Gastroesophageal sphincter (tissue), 3 donors: Measurements from ENCODE around the gene HMGCS1.

Experiments used
- EP300 ChIP-seq: sonication (generic); formaldehyde crosslinking; IDR thresholded peaks from one replicate; pipeline ENCODE4 v1.6.1; 2017; ENCODE audit warnings: antibody characterized with exemption, mild to moderate bottlenecking
- POLR2A ChIP-seq, 2 donors: fragments of 450-650 bp; IDR thresholded peaks; one replicate each; pipeline ENCODE4 v1.6.1; 2017; ENCODE audit warnings: antibody characterized with exemption in 2 of 2, mild to moderate bottlenecking in 2 of 2, moderate library complexity in 1 of 2
- TF ChIP-seq, protein P1 (sequence below), 4 experiments: fragments of 200-600 bp in 2 of 4; fragments of 450-650 bp in 2 of 4; sonication (generic) in 1 of 4; IDR thresholded peaks; one replicate each; pipeline ENCODE4 v1.5.1; 2017 to 2019; ENCODE audit warnings: antibody characterized with exemption in 4 of 4, mild to moderate bottlenecking in 2 of 4, moderate library complexity in 2 of 4

- no peak for TF ChIP-seq POLR2A (IDR thresholded peaks at IDR 0.05)
- TF ChIP-seq, protein P1, sequence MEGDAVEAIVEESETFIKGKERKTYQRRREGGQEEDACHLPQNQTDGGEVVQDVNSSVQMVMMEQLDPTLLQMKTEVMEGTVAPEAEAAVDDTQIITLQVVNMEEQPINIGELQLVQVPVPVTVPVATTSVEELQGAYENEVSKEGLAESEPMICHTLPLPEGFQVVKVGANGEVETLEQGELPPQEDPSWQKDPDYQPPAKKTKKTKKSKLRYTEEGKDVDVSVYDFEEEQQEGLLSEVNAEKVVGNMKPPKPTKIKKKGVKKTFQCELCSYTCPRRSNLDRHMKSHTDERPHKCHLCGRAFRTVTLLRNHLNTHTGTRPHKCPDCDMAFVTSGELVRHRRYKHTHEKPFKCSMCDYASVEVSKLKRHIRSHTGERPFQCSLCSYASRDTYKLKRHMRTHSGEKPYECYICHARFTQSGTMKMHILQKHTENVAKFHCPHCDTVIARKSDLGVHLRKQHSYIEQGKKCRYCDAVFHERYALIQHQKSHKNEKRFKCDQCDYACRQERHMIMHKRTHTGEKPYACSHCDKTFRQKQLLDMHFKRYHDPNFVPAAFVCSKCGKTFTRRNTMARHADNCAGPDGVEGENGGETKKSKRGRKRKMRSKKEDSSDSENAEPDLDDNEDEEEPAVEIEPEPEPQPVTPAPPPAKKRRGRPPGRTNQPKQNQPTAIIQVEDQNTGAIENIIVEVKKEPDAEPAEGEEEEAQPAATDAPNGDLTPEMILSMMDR (IDR thresholded peaks at IDR 0.05): no peak
- TF ChIP-seq EP300: no peak
These were observed 2.5 kb upstream of the HMGCS1 start for GRCh38 chr5:43315682-43316081.
